Small intestine (tissue), 7 donors: ENCODE results near the gene C12orf56. TPM values are rescaled to one million over a fixed set of nuclear protein-coding genes. Genes with fewer than 3 reads are reported as not detected.

Source experiments
- DNase-seq, 2 donors: peaks; one replicate each; pipeline versions ENCODE4 v3.0.0 to v3.0.0-alpha.2; 2013
- FAIRE-seq: peaks from 2 replicates; lab custom pipeline; 2012; peaks lifted over from hg19 to GRCh38; lab: Jason Lieb, UNC
- H3K27ac ChIP-seq, 3 donors: one replicate each; pipeline ENCODE4 v1.5.1; 2013; ENCODE audit warnings: low read length in 2 of 3, mild to moderate bottlenecking in 2 of 3, control low read depth in 1 of 3, inconsistent platforms in 1 of 3, low read depth in 1 of 3, moderate library complexity in 1 of 3
- H3K27me3 ChIP-seq, 3 donors: one replicate each; pipeline ENCODE4 v1.6.1; 2013; ENCODE audit warnings: low read length in 3 of 3, inconsistent platforms in 1 of 3; ENCODE audit not compliant: control insufficient read depth in 3 of 3, insufficient read depth in 3 of 3
- H3K36me3 ChIP-seq, 3 donors: one replicate each; pipeline ENCODE4 v1.6.1; 2013; ENCODE audit warnings: low read length in 3 of 3, inconsistent platforms in 1 of 3, low read depth in 1 of 3, mild to moderate bottlenecking in 1 of 3, moderate library complexity in 1 of 3; ENCODE audit not compliant: control insufficient read depth in 3 of 3, insufficient read depth in 2 of 3
- H3K4me1 ChIP-seq, 3 donors: one replicate each; pipeline ENCODE4 v1.6.1; 2013; ENCODE audit warnings: low read length in 2 of 3, inconsistent platforms in 1 of 3, low read depth in 1 of 3, mild to moderate bottlenecking in 1 of 3, moderate library complexity in 1 of 3; ENCODE audit not compliant: control insufficient read depth in 3 of 3, insufficient read depth in 2 of 3
- H3K4me3 ChIP-seq, 3 donors: one replicate each; pipeline ENCODE4 v1.5.1; 2013; ENCODE audit warnings: low read length in 3 of 3, control low read depth in 1 of 3, inconsistent platforms in 1 of 3, low read depth in 1 of 3, mild to moderate bottlenecking in 1 of 3, moderate library complexity in 1 of 3
- H3K9me3 ChIP-seq, 2 donors: one replicate each; pipeline ENCODE4 v1.6.1; 2013; ENCODE audit warnings: low read depth in 1 of 2, low read length in 1 of 2; ENCODE audit not compliant: control insufficient read depth in 2 of 2, insufficient read depth in 1 of 2
- WGBS, 3 donors: extraction: QIAGEN DNeasy Blood & Tissue Kit; methylation state at CpG; one replicate each; pipeline ENCODE4 v1.1.7; 2013; 5-methylcytosine and 5-hydroxymethylcytosine counted together
- polyA plus RNA-seq, 4 donors: library from polyadenylated mRNA; stranded (reverse) in 3 of 4; unstranded in 1 of 4; fragments of 200-250 nt in 3 of 4; fragments of 120-200 nt in 1 of 4; gene quantifications; one replicate each; pipeline versions ENCODE4 v1.2.1 to v1.2.3, GENCODE V29; 2013
- donor health status: healthy with polysubstance abuse.
- donor health status: control.
- donor health status: control.
- donor health status: Bipolar disorder and iron deficiency.
- donor health status: healthy.

The C12orf56 gene
- polyA plus RNA-seq, 4 donors, result 0.04 TPM; not detected in 3

DNA sequence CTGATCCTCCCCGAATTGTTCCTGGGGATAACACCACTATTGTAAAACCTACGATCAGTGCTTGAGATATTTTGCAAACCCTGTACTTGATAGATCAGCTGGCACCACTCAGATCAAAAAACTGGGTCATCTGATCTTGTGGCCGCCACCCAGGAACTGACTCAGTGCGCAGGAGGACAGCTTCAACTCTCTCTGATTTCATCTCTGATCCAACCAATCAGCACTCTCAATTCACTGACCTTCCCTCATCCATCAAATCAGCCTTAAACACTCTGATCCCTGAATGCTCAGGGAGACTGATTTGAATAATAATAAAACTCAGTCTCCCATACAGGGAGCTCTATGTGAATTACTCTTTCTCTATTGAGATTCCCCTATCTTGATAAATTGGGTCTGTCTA lies 9.5 kb upstream of the C12orf56 start:
- Histone ChIP-seq H3K4me3 (no peak overlapping the region), H3K27ac (no peak overlapping the region), H3K9me3 (no peaks in the 10 kb centered on the region), H3K36me3 (no peaks in the 10 kb centered on the region), H3K27me3 (peaks cover 0 to 2% (median 0%) of the 10 kb centered on the region in 3 donors), H3K4me1 (peaks cover 0 to 3% (median 0%) of the 10 kb centered on the region in 3 donors)
- 54 to 56% (median 54%) methylated on average over 4 of the region's 4 CpGs for WGBS, 3 donors
- DNase-seq (no peak), FAIRE-seq (no peak)

DNA sequence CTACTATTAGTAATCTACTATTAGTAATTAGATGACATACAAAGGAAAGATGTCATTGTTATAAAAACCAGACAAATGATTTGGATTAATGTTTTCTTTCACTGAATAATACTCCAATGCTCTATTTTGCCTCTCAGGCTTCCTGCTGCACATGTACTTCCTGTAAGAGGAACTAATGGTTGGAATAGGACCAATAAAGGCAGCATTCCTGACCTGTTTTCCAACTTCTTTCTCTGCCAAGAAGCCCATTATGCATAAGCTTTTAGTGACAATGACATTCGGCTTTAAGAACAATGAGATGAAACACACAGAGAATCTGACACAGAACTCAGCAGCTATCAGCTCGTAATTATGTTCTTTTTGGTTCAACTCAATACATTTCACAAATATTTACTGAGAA lies 5.2 kb upstream of the C12orf56 start:
- 61 to 76% (median 69%) methylated on average over 2 of the region's 2 CpGs for WGBS, 3 donors
- no peak overlapping the region for H3K27ac ChIP-seq
- no peak for FAIRE-seq

DNA sequence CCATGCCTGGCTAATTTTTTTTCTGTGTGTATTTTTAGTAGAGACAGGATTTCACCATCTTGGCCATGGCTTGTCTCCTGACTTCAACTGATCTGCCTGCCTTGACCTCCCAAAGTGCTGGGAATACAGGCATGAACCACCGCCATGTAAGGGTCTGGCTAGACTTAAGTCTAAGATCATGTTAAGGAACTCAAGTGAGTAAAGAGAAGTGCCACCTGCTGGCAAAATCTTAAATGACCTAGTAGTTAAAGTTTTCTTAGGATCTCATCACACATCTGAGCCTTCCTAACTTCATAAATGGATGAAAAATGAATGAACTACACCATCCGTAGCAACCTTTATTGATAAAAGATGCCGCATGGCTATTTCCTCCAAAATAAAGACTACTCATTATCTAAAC lies 1.7 kb upstream of the C12orf56 start:
- Histone ChIP-seq H3K4me1 (peaks cover 0 to 3% (median 2%) of the 10 kb centered on the region in 3 donors), H3K36me3 (no peaks in the 10 kb centered on the region), H3K27ac (no peak overlapping the region), H3K4me3 (no peak overlapping the region), H3K27me3 (peaks cover 0 to 32% (median 3%) of the 10 kb centered on the region in 3 donors), H3K9me3 (no peaks in the 10 kb centered on the region)
- WGBS, 3 donors, result 60 to 87% (median 75%) methylated on average over 3 of the region's 3 CpGs
- FAIRE-seq (no peak), DNase-seq (peak; percentile 26)

More for the DNA sequence above, 5.2 kb upstream of the C12orf56 start:
- Histone ChIP-seq H3K36me3 (no peaks in the 10 kb centered on the region), H3K4me1 (no peaks in the 10 kb centered on the region), H3K9me3 (no peaks in the 10 kb centered on the region), H3K4me3 (no peak overlapping the region), H3K27me3 (peaks cover 0 to 14% (median 2%) of the 10 kb centered on the region in 3 donors)
- no peak for DNase-seq

- no peak overlapping the region for H3K4me3 ChIP-seq
- 83 to 89% (median 86%) methylated on average over 18 of the region's 18 CpGs for WGBS, 3 donors
- peaks cover 0 to 3% (median 2%) of the 10 kb centered on the region in 3 donors for H3K4me1 ChIP-seq
- H3K27me3 ChIP-seq, result peaks cover 0 to 32% (median 3%) of the 10 kb centered on the region in 3 donors
- H3K9me3 ChIP-seq, result no peaks in the 10 kb centered on the region
- no peak for DNase-seq
- FAIRE-seq, result no peak
- no peaks in the 10 kb centered on the region for H3K36me3 ChIP-seq
- H3K27ac ChIP-seq, result no peak overlapping the region
These were observed 1.4 kb downstream of the C12orf56 start for GRCh38 chr12:64389154-64389553.

- 85 to 92% (median 89%) methylated on average over 6 of the region's 6 CpGs for WGBS, 3 donors
- Histone ChIP-seq H3K4me3 (no peak overlapping the region), H3K4me1 (peaks cover 0 to 3% (median 2%) of the 10 kb centered on the region in 3 donors), H3K9me3 (no peaks in the 10 kb centered on the region), H3K27ac (no peak overlapping the region), H3K36me3 (no peaks in the 10 kb centered on the region), H3K27me3 (peaks cover 0 to 30% (median 3%) of the 10 kb centered on the region in 3 donors)
- FAIRE-seq (no peak), DNase-seq (no peak)
These were observed 3.3 kb downstream of the C12orf56 start for GRCh38 chr12:64387197-64387816.

- Histone ChIP-seq H3K4me1 (peaks cover 0 to 3% (median under 1%) of the 10 kb centered on the region in 3 donors), H3K27ac (no peak overlapping the region), H3K9me3 (peaks cover 0 to 8% of the 10 kb centered on the region in 2 donors), H3K4me3 (no peak overlapping the region), H3K36me3 (no peaks in the 10 kb centered on the region), H3K27me3 (peaks cover 0 to 15% (median 3%) of the 10 kb centered on the region in 3 donors)
- FAIRE-seq (no peak), DNase-seq (no peak)
- WGBS, 3 donors, result 30 to 58% (median 42%) methylated on average over 2 of the region's 2 CpGs
These were observed 5.1 kb downstream of the C12orf56 start for GRCh38 chr12:64385468-64385867.

DNA sequence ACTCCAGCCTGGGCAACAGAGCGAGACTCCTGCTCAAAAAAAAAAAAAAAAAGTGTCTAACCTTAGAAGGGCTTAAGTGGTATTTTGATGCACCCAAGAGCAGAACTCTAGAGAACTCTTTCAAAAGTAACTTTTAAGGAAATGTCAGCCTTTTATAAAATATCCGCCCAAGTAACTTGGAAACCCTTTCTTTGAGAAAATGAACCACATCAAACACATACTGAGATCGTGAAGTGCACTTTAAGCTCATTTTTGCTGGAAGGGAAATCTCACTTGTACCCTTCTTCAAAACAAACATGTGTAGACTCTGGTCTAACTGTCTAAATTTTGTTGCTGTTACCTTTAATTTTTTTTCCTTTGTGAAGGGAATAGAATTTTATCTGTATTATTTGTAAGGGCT lies 5.5 kb downstream of the C12orf56 start:
- H3K27ac ChIP-seq, result no peak overlapping the region
- FAIRE-seq, result no peak
- H3K27me3 ChIP-seq, result peaks cover 0 to 11% (median 3%) of the 10 kb centered on the region in 3 donors
- no peak overlapping the region for H3K4me3 ChIP-seq
- peaks cover 0 to 2% (median 0%) of the 10 kb centered on the region in 3 donors for H3K4me1 ChIP-seq
- H3K36me3 ChIP-seq, result no peaks in the 10 kb centered on the region
- WGBS, 3 donors, result 76 to 91% (median 79%) methylated on average over 3 of the region's 3 CpGs
- DNase-seq, result no peak
- H3K9me3 ChIP-seq, result peaks cover 0 to 11% of the 10 kb centered on the region in 2 donors

DNA sequence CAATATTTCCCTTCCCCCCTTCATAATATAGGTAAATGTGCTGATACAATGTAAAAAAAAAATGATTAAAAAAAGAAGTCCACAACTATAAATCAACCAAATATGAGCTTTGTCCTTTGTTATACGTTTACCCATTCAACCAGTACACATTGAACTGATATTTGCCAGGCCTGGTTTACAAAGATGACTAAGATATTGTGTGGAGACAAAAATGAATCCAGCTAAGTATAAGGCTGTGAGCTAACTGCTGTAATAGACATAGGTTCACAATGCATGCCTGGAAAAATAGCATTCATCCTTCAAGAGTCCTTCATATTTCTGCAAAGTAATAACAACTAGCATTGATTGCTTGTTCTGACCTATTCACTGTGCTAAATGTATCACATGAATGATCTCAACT lies 6.9 kb downstream of the C12orf56 start:
- Histone ChIP-seq H3K4me3 (no peak overlapping the region), H3K27ac (no peak overlapping the region), H3K27me3 (no peaks in the 10 kb centered on the region), H3K9me3 (peaks cover 0 to 11% of the 10 kb centered on the region in 2 donors), H3K4me1 (no peaks in the 10 kb centered on the region), H3K36me3 (no peaks in the 10 kb centered on the region)
- 39 to 48% (median 45%) methylated on average over 1 of the region's 1 CpG for WGBS, 3 donors
- DNase-seq (no peak), FAIRE-seq (no peak)
